Stimulated activated CD4-positive, alpha-beta T cell treated with anti-CD3 and anti-CD28 coated beads, Interleukin-1b, Interleukin-23, amount 100 ng/mL, for 1 hour (primary cell): ENCODE data around the gene LY6G5C.

Experiments used
- DNase-seq, 2 donors: peaks; one replicate each; pipeline ENCODE4 v3.0.0-alpha.2; 2020; ENCODE audit warnings: low read depth in 2 of 2

LY6G5C gene

DNA sequence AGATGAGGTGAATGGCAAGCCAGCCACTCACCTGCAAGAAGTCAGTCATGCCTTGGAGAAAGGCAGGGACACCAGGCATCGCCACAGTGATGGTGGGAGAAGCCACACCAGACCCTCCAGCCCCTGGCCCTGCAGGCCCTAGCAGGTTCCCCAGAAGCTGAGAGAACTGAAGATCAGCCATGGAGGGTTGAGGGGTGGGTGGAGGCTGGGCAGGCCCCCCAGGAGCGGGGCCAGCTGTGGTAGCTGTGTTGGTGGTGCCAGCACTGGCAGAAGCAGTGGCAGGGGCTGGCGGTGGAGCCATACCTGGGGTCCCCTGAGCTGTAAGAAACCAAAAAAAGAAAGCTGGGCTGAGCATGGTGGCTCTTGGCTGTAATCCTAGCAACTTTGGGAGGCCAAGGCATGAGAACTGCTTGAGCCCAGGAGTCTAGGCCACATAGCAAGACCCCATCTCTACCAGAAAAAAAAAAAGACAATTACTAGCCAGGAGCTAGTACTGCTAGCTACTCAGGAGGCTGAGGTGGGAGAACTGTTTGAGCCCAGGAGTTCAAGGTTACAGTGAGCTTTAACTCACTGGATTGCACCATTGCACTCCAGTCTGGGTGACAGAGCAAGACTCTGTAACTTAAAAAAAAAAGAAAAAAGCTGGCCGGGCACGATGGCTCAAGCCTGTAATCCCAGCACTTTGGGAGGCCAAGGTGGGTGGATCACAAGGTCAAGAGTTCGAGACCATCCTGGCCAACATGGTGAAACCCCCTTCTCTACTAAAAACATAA, 37.9 kb downstream of the LY6G5C start:
- DNase-seq = no peak

DNA sequence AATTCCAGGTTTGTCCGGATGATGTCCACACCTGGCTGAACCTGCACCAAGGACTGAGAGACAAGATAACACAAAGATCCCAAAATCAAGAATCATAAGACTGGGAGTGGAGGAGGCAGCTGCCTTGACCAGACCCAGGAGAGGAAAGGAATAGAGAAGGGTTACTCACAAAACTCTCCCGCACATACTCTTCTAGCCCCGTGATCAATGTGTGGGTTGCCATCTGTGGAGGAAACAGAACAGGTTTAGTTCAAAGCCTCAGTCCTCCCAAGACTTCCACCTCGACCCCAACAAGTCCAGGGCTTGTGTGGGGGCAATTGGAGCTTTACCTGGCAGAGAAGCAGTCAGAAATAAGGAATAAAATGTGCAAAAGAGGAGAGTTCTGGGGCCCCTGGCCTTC, 39.5 kb downstream of the LY6G5C start:
- DNase-seq = no peak

DNA sequence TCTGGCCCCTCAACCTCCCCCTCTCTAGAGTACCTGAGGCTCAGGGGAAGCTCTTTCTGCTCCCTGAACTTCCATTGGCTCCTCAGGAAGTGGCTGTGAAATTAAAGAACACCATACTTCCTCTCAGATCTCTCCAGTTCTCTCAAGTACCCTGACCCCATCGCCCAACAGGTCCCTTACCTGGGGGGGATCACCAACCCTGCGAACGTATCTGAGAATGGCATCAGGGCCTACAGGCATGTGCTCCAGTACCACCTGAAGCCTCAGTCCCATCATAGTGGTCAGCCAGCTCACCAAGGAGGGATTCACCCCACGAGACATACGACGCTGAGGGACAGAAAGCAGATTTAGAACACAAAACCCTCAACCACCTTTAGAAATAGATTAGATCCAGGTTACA, 40.3 kb downstream of the LY6G5C start:
- no peak for DNase-seq

DNA sequence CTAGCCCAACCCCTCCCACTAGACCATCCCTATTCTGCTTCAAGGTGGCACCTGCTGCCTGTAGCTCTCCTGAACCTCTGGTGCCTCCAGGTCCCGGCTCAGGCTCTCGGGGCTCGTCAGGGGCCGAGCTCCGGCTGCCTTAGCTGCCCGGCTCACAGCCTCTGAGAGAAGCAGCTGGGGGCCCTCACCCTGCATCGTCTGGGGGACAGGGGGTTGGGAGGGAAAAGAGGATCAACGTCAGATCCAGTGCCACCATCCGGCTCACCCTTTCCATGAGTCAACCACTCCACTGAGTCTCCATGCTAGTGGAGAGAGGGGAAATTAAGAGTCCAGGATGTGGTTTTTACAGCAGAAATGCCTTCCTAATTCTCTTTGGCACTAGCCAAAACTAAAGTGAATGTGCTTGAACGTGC, 41.4 kb downstream of the LY6G5C start:
- DNase-seq = no peak

DNA sequence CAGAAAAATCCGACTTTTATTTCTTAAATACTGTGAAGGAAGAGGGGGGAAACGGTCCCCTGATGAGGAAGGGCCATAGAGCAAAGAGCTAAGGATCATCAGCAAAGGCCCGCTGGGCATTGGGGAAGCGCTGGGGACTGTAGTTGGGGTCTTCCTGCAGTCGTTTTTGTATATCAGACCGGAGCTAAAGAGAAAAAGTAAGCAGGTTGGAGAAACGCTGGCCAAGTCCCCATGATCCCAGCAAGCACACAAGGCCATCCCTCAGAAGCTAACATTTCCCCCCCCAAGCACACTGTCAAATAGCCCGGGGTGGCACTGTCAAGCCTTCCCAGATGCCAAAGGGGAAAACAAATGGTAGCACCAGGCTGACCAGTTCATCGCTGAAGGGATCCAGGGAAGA, 41.8 kb downstream of the LY6G5C start:
- DNase-seq = no peak

DNA sequence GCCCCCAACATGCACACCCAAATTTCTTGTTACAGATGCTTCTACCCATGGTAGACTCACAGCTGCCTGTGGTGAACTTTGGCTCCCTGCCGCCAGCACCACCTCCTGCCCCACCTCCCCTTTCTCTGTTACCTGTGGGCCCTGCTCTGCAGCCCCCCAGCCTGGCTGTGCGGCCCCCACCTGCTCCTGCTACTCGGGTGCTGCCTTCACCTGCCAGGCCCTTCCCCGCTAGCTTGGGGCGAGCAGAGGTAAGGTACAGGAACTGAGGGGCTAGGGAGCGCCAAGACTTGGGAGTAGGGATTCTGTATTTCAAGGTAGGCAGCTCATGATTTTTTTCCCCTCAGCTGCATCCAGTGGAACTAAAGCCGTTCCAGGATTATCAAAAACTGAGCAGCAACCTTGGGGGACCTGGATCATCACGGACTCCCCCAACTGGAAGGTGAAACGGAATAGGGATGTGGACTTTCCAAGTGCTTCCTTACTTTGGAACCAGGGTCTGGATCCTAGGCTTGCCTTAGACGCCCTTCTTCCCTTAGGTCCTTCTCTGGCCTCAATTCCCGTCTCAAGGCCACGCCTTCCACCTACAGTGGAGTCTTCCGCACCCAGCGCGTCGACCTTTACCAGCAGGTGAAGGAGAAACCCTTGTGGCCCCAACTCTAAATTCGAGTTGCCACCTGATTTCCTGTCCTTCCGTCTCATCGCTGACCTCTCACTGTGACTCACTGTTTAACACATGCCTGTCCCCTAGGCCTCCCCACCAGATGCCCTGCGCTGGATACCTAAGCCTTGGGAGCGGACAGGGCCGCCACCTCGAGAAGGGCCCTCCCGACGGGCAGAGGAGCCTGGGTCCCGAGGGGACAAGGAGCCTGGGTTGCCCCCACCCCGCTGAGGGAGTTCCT, 43.9 kb downstream of the LY6G5C start:
- DNase-seq = no peak

DNA sequence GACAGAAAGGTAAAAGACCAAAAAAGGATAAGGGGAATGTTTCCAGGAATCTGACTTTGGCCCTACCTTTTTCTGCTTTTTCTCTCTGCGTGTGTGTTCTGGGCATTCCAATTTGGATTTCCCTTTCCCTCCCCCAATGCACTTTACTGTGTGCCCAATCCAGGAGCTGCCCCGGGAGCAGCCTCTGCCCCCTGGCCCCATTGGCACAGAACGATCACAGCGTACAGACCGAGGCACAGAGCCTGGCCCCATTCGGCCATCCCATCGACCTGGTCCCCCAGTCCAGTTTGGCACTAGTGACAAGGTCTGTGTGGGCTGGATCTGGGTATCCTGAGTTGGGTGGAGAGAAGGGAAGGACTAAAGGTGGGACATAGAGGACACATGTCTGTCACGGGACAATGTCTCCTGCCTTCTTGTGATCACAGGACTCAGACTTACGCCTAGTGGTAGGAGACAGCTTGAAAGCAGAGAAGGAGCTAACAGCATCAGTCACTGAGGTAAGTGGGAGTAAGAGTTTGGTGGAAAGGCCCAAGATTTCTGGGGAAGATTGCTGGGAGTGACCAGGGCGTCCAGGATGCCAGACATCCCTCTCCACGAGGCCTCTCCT, 45.8 kb downstream of the LY6G5C start:
- no peak for DNase-seq

DNA sequence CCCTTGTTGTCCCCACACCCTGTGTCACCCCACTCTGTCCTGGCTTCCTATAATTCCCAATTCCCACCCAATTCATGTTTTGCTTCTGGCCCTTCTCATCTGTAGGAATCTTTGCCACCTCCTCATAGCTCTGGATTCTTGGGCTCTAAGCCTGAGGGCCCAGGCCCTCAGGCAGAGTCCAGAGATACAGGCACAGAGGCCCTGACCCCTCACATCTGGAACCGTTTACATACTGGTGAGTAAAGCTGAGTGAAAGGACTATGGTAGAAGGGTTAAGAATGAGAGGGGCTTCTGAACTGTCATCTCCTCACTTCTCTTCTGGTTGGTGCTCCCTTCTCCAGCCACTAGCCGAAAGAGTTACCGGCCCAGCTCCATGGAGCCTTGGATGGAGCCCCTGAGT, 46.7 kb downstream of the LY6G5C start:
- DNase-seq = no peak

DNA sequence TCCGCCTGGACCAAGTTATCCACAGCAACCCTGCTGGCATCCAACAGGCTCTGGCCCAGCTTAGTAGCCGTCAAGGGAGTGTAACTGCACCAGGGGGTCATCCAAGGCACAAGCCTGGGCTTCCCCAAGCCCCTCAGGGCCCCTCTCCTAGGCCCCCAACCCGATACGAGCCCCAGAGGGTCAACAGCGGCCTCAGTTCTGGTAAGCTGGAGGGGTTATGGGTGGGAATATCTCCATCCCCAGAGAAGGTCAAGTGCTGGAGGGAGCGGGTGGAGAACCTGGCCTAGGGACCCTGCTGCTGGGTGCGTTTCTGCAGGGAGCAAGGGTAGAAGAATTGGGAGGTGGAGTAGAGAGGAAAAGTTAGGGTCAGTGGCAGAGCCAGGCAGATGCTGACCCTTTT, 47.4 kb downstream of the LY6G5C start:
- no peak for DNase-seq

DNA sequence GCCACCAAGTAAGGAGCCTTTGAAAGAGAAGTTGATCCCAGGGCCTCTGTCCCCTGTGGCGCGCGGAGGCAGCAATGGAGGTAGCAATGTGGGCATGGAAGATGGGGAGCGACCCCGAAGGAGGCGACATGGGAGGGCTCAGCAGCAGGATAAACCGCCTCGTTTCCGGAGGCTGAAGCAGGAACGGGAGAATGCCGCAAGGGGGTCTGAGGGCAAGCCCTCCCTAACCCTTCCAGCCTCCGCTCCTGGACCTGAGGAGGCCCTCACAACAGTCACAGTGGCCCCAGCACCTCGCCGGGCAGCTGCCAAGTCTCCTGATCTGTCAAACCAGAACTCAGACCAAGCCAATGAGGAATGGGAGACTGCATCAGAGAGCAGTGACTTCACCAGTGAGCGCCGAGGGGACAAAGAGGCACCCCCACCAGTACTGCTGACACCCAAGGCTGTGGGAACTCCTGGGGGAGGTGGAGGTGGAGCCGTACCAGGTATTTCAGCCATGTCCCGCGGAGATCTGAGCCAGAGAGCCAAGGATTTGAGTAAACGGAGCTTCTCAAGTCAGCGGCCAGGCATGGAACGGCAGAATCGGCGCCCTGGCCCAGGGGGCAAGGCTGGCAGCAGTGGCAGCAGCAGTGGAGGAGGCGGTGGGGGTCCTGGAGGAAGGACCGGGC, 48.5 kb downstream of the LY6G5C start:
- no peak for DNase-seq

DNA sequence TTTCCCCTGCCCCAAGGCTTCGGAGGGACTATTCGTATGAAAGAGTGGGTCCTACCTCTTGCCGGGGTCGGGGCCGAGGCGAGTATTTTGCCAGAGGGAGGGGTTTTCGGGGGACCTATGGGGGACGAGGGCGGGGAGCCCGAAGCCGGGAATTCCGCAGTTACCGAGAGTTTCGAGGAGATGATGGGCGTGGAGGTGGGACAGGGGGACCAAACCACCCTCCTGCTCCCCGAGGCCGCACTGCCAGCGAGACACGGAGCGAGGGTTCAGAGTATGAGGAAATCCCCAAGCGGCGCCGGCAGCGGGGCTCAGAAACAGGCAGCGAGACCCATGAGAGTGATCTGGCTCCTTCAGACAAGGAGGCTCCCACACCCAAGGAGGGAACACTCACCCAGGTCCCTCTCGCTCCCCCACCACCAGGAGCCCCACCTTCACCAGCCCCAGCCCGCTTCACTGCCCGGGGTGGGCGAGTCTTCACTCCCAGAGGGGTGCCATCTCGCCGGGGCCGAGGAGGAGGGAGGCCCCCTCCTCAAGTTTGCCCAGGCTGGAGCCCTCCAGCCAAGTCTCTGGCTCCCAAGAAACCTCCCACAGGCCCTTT, 49.1 kb downstream of the LY6G5C start:
- DNase-seq = no peak

DNA sequence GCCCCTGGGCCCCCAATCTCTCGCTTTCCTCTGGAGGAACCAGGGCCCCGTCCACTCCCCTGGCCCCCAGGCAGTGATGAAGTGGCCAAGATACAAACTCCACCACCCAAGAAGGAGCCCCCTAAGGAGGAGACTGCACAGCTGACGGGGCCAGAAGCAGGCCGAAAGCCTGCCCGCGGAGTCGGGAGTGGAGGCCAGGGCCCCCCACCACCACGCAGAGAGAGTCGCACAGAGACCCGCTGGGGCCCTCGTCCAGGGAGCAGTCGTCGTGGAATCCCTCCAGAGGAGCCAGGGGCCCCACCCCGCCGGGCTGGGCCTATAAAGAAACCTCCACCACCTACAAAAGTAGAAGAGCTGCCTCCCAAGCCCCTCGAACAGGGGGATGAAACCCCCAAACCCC, 49.7 kb downstream of the LY6G5C start:
- DNase-seq = no peak

DNA sequence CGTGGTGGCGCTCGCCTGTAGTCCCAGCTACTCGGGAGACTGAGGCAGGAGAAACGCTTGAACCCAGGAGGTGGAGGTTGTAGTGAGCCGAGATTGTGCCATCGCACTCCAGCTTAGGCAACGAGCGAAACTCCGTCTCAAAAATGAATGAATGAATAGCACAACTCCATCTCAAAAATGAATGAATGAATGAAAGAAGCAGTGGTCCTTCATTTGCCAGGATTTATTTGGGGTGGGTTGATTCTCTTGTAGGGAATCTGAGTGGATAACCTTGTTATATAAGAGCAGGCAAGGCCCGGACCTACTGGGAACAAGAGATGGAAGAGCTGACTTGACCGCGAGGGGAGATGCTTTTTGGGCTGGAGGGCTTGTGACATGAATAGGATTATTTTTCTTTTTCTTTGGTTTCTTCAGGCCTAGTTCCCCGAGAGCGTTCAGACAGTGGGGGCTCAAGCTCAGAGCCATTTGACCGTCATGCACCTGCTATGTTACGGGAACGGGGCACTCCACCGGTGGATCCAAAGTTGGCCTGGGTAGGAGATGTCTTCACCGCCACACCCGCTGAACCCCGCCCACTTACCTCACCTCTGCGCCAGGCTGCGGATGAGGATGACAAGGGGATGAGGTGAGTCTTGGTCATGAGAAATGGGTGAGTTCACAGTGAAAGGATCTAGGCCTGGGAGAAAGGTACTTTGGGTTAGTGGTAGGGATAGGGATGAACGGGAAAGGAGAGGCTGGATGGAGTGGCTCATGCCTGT, 50.5 kb downstream of the LY6G5C start:
- DNase-seq = no peak

DNA sequence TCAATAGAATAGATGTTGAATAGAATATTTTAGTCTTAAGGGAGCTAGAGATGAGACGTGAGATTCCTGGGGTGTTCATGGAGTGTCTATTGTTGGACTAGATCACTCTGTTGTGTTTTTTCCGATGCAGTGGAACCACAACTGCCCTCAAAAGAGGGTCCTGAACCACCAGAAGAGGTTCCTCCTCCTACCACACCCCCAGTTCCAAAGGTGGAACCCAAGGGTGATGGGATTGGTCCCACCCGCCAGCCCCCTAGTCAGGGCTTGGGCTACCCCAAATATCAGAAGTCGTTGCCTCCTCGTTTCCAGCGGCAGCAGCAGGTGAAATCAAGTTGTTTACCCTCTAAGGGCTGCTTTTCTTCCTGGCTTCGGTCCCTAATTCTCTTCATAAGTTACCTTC, 51.9 kb downstream of the LY6G5C start:
- DNase-seq = no peak

DNA sequence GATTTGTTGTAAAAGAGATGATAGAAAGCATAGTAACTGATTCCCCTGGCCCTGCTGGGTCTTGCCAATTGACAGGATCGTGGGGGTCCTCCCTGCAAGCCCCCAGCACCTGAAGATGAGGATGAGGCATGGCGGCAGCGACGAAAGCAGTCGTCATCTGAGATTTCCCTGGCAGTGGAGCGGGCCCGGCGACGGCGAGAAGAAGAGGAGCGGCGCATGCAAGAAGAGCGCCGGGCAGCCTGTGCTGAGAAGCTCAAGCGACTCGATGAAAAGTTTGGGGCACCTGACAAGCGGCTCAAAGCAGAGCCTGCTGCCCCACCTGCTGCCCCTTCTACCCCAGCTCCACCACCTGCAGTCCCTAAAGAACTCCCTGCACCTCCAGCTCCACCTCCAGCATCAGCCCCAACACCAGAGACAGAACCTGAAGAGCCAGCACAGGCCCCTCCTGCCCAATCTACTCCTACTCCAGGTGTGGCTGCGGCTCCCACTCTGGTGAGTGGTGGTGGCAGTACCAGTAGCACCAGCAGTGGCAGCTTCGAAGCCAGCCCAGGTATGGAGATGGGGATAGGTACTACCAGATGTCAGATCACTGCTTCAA, 53.1 kb downstream of the LY6G5C start:
- DNase-seq = no peak

DNA sequence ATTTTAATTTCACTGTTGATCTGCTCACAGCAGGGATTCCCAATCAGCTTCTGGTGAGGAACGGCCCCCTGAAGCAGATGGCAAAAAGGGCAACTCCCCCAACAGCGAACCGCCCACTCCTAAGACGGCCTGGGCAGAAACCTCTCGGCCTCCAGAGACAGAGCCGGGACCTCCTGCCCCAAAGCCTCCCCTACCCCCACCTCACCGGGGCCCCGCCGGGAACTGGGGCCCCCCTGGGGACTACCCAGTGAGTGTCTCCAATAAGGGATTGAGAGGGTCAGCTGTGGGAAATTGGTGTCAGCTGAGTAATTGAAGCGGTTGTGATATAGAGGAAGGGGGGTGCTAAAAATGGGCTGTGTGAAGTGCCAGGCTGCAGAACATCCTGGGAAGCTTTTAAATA, 53.9 kb downstream of the LY6G5C start:
- DNase-seq = no peak
